ENCODE measurements around the gene SH3YL1.

- no peak for TF ChIP-seq CTCF (conservative IDR thresholded peaks at IDR 0.05; ENCODE audit: low read depth in 2 of 2)
- no peak for TF ChIP-seq EZH2 (IDR thresholded peaks at IDR 0.05; ENCODE audit: low read depth, unreplicated experiment)
- TF ChIP-seq REST (IDR thresholded peaks at IDR 0.05; ENCODE audit: unreplicated experiment), result no peak
Observed at GRCh38 chr2:268323-268722, 4.5 kb upstream of the SH3YL1 start.
